KOPT-K1 (cell line): ENCODE data around the gene HYPK.

Experiments
- H3K27ac ChIP-seq: fragments of 200-600 bp; sonication (generic); 2 replicates; pipeline ENCODE4 v1.5.1; 2016; ENCODE audit warnings: antibody characterized with exemption, mild to moderate bottlenecking, low read depth, low read length; ENCODE audit not compliant: poor library complexity, severe bottlenecking
- H3K36me3 ChIP-seq: fragments of 200-600 bp; sonication (generic); 2 replicates; pipeline ENCODE4 v1.5.1; 2017; ENCODE audit warnings: antibody characterized with exemption, mild to moderate bottlenecking, low read length, moderate library complexity; ENCODE audit not compliant: insufficient read depth
- H3K9me3 ChIP-seq: fragments of 200-600 bp; sonication (generic); 2 replicates; pipeline ENCODE4 v1.5.1; 2017; ENCODE audit warnings: antibody characterized with exemption, low read length, mild to moderate bottlenecking; ENCODE audit not compliant: insufficient read depth, poor library complexity, severe bottlenecking

The HYPK gene

GRCh38 chr15:43800286-43801141 is at the start of gene HYPK:
HYPK (plus strand) TSS chr15:43800599; CDS start chr15:43800623, 24 bp downstream.
- no peaks in the 10 kb centered on the region for H3K9me3 ChIP-seq
- H3K27ac ChIP-seq, result peak within 1 kb of the TSS; percentile 72
- H3K36me3 ChIP-seq, result peaks cover 76% of the 10 kb centered on the region

GRCh38 chr15:43751885-43752284 is 48.5 kb upstream of the HYPK start:
- Histone ChIP-seq H3K27ac (no peak overlapping the region), H3K36me3 (peaks cover 59% of the 10 kb centered on the region), H3K9me3 (no peaks in the 10 kb centered on the region)

GRCh38 chr15:43762824-43763223 is 37.6 kb upstream of the HYPK start:
- Histone ChIP-seq H3K27ac (no peak overlapping the region), H3K36me3 (peaks cover 98% of the 10 kb centered on the region), H3K9me3 (no peaks in the 10 kb centered on the region)

GRCh38 chr15:43763819-43764446 is 36.5 kb upstream of the HYPK start:
- no peak overlapping the region for H3K27ac ChIP-seq
- H3K36me3 ChIP-seq, result peaks cover 98% of the 10 kb centered on the region
- H3K9me3 ChIP-seq, result no peaks in the 10 kb centered on the region

DNA sequence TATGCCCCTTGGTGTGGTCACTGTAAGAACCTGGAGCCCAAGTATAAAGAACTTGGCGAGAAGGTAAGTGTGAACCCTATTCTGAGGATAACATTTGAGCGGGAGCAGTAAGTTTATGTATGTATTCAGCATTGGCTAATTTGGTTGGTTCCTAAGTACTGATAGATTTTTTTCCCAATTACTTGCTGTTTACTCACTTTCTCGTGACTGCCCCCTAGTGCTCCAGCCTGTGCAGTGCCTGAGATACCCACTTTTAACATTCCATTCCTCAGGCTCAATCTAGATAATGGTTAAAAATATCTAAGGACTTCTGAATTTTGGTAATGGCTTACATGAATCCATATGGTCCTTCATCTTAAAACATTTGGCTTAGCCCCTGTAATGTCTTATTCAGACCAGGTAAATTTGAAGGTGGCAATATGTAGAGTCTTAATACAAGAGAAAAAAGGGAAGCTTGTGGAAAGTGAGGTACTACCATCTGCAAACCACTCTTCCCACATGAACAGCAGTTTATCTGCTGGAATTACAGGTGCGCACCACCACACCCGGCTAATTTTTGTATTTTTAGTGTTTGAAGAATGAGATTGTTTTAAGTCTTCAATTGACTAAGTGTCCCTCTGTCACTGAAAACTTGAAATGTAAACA is 30.7 kb upstream of the HYPK start:
- H3K27ac ChIP-seq, result no peak overlapping the region
- peaks cover 94% of the 10 kb centered on the region for H3K36me3 ChIP-seq
- no peaks in the 10 kb centered on the region for H3K9me3 ChIP-seq

DNA sequence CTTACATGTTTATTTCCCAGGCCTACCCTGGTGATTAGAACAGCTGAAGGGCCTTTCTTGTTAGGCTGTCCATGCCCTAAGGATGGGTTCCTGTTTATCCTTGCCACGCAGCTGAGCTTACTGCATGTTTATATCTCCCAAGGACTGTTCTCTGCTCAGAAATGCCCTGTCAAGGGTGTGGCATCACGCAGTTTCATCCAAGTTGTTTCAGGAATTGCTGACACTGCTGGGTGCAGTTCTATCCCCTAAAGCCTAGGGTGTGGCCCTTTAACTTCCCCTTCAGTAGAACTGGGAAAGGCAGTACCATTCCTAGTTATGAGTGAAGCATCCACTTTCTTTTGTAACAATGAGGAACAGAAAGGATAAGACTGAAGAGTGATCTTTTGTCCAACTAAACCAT is 28.6 kb upstream of the HYPK start:
- Histone ChIP-seq H3K36me3 (peaks cover 73% of the 10 kb centered on the region), H3K9me3 (no peaks in the 10 kb centered on the region), H3K27ac (no peak overlapping the region)

DNA sequence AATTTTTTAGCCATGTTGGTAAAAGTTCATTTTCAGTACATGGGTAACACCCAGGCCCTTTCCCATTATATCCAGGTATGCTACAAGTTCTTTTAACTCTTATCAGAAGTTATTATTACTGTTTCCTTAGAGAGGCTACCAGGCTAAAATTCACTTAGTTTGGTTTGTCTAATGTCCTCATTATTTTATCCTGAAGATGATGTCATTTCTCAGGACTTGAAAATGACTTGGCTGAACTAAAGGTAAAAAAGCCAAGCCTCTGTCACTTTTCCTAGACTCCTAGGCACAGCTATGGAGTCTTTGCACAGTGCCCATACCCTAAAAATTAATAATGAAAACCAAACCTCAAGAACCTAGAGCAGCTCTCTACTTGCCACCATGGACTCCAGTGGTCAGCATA is 27.8 kb upstream of the HYPK start:
- H3K36me3 ChIP-seq, result peaks cover 65% of the 10 kb centered on the region
- no peak overlapping the region for H3K27ac ChIP-seq
- no peaks in the 10 kb centered on the region for H3K9me3 ChIP-seq

GRCh38 chr15:43774062-43774461 is 26.3 kb upstream of the HYPK start:
- Histone ChIP-seq H3K9me3 (no peaks in the 10 kb centered on the region), H3K36me3 (peaks cover 51% of the 10 kb centered on the region), H3K27ac (no peak overlapping the region)

GRCh38 chr15:43775411-43775965 is 24.9 kb upstream of the HYPK start:
- peaks cover 36% of the 10 kb centered on the region for H3K36me3 ChIP-seq
- H3K9me3 ChIP-seq, result no peaks in the 10 kb centered on the region
- H3K27ac ChIP-seq, result no peak overlapping the region

GRCh38 chr15:43776101-43776717 is 24.2 kb upstream of the HYPK start:
- H3K36me3 ChIP-seq, result peaks cover 29% of the 10 kb centered on the region
- peak overlapping the region; percentile 80 for H3K27ac ChIP-seq
- H3K9me3 ChIP-seq, result no peaks in the 10 kb centered on the region

GRCh38 chr15:43776718-43777266 is 23.6 kb upstream of the HYPK start, which contains the start of gene ELL3:
ELL3 (minus strand) TSS chr15:43776966; CDS start chr15:43776901, 65 bp downstream.
- Histone ChIP-seq H3K27ac (peak within 1 kb of the TSS; percentile 80), H3K9me3 (no peaks in the 10 kb centered on the region)

GRCh38 chr15:43777267-43777914 is 23.0 kb upstream of the HYPK start:
- H3K36me3 ChIP-seq, result peaks cover 17% of the 10 kb centered on the region
- H3K27ac ChIP-seq, result peak overlapping the region; percentile 80
- H3K9me3 ChIP-seq, result no peaks in the 10 kb centered on the region

More at GRCh38 chr15:43776718-43777266, 23.6 kb upstream of the HYPK start, which contains the start of gene ELL3:
- peaks cover 23% of the 10 kb centered on the region for H3K36me3 ChIP-seq

- no peaks in the 10 kb centered on the region for H3K9me3 ChIP-seq
- peaks cover 1% of the 10 kb centered on the region; the same call in 1 of the 2 replicates for H3K36me3 ChIP-seq
- H3K27ac ChIP-seq, result no peak overlapping the region
These were observed 21.4 kb upstream of the HYPK start for GRCh38 chr15:43779016-43779415.

- Histone ChIP-seq H3K27ac (no peak overlapping the region), H3K9me3 (no peaks in the 10 kb centered on the region), H3K36me3 (peaks cover 13% of the 10 kb centered on the region)
These were observed 11.0 kb upstream of the HYPK start for GRCh38 chr15:43789409-43789808.
